Ovary (tissue), 3 donors: ENCODE measurements around the gene CCL19.

ENCODE experiments used
- CTCF ChIP-seq, 3 donors: fragments of 450-650 bp in 2 of 3; fragments of 200-600 bp in 1 of 3; IDR thresholded peaks; one replicate each; pipeline versions ENCODE4 v1.5.1 to v1.8.0; 2016 to 2022; ENCODE audit warnings: antibody characterized with exemption in 3 of 3, mild to moderate bottlenecking in 1 of 3
- EP300 ChIP-seq: sonication (generic); formaldehyde crosslinking; IDR thresholded peaks from one replicate; pipeline ENCODE4 v1.6.1; 2017; ENCODE audit warnings: antibody characterized with exemption
- POLR2A ChIP-seq: fragments of 450-650 bp; IDR thresholded peaks from one replicate; pipeline ENCODE4 v1.6.1; 2017; ENCODE audit warnings: antibody characterized with exemption, mild to moderate bottlenecking, moderate library complexity
- donor health status: DM: no; HTN: no; CAD: no.

DNA sequence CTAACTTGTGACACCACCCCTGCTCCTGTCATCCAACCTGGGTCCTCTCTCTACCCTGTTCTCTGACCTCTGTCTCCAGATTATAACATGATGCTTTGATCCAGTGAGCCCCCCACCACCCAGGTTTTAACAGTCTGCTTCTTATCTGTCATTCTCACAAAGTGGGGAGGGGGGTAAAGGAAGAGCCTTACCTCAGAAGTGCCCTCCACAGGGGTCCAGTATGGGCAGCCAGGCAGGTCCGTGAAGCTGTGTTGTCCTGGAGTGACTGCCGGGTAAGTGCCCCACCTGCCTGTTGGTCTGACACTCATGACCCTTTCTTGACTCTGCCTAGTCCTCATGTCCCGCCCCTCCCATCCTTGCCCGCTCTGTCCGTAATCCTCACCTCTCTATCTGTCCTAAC is 35.7 kb downstream of the CCL19 start:
- TF ChIP-seq CTCF (IDR thresholded peaks at IDR 0.05) (no peak), POLR2A (no peak), EP300 (no peak)
